Tibial nerve (tissue), 4 donors: ENCODE measurements around the gene ITGA1.

Experiments
- EP300 ChIP-seq, 2 donors: sonication (generic); formaldehyde crosslinking; IDR thresholded peaks; one replicate each; pipeline ENCODE4 v1.6.1; 2017; ENCODE audit warnings: antibody characterized with exemption in 2 of 2, mild to moderate bottlenecking in 1 of 2
- POLR2A ChIP-seq, 2 donors: fragments of 450-650 bp; IDR thresholded peaks; one replicate each; pipeline ENCODE4 v1.6.1; 2017; ENCODE audit warnings: antibody characterized with exemption in 2 of 2, mild to moderate bottlenecking in 2 of 2, moderate library complexity in 2 of 2
- TF ChIP-seq, protein P1 (sequence below), 5 experiments: fragments of 200-600 bp in 3 of 5; fragments of 450-650 bp in 2 of 5; sonication (generic) in 3 of 5; IDR thresholded peaks; one replicate each; pipeline ENCODE4 v1.5.1; 2016 to 2019; ENCODE audit warnings: antibody characterized with exemption in 5 of 5, mild to moderate bottlenecking in 3 of 5, moderate library complexity in 2 of 5

DNA sequence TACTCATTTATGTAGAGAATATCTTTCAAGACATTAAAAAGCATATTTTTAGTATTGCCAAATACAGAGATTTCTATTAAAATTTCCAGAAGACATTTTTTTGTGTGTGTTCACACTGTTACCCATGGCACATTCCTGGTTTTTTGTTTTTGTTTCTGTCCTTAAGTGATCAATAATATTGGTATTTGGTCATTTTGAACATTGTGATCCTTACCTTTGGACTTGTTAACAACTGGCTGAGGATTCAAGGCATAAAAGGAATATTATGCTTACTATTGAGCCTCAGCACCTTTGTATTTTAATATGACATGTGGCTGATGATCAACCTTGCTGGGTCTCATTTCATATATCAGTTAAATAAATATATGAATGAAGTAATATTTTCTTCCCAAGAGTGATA is 41.9 kb downstream of the ITGA1 start:
- TF ChIP-seq, protein P1, sequence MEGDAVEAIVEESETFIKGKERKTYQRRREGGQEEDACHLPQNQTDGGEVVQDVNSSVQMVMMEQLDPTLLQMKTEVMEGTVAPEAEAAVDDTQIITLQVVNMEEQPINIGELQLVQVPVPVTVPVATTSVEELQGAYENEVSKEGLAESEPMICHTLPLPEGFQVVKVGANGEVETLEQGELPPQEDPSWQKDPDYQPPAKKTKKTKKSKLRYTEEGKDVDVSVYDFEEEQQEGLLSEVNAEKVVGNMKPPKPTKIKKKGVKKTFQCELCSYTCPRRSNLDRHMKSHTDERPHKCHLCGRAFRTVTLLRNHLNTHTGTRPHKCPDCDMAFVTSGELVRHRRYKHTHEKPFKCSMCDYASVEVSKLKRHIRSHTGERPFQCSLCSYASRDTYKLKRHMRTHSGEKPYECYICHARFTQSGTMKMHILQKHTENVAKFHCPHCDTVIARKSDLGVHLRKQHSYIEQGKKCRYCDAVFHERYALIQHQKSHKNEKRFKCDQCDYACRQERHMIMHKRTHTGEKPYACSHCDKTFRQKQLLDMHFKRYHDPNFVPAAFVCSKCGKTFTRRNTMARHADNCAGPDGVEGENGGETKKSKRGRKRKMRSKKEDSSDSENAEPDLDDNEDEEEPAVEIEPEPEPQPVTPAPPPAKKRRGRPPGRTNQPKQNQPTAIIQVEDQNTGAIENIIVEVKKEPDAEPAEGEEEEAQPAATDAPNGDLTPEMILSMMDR (IDR thresholded peaks at IDR 0.05): no peak
- TF ChIP-seq POLR2A (IDR thresholded peaks at IDR 0.05) (no peak), EP300 (IDR thresholded peaks at IDR 0.05) (no peak)
